Measurements from ENCODE around the gene MIOX. TPM values are rescaled to one million over a fixed set of nuclear protein-coding genes. Genes with fewer than 3 reads are reported as not detected.
A peak's percentile ranks its signal among the peaks of the same experiment; 100 is the strongest.

MIOX gene
- total and polyA plus RNA-seq, 2 donors (not counting 3 experiments of a cell fraction or from before 2014, with no cell fraction given), result not detected

GRCh38 chr22:50481440-50482106 lies 5.1 kb upstream of the MIOX start, which contains the start of gene ADM2:
TSS of gene ADM2 (plus strand) at chr22:50481543. CDS start at chr22:50481848, 305 bp downstream.
- H3K79me2 ChIP-seq (ENCODE audit: control insufficient read depth, insufficient read depth, low read length), result no peaks in the 10 kb centered on the region
- BruUV-seq (replicated peaks), result no TSS peak
- H4K20me1 ChIP-seq (replicated peaks; ENCODE audit: control insufficient read depth, extremely low read depth, insufficient read depth, low read length), result no peaks in the 10 kb centered on the region
- peak within 1 kb of the TSS in 2 of 3 experiments; percentile 22 to 31 for H3K4me3 ChIP-seq (replicated peaks in 1 of 3; ENCODE audit: insufficient read depth in 1 of 3, low read depth in 1 of 3, low read length in 3 of 3)
- POLR2A ChIA-PET, result no interaction called here
- intact Hi-C loops (cut with micrococcal nuclease), result no loop called here
- CTCF ChIA-PET, result no interaction called here
- no peak for TF ChIP-seq MYC (IDR thresholded peaks at IDR 0.05; ENCODE audit: low read depth, low read length)
- TF ChIP-seq EZH2 (IDR thresholded peaks at IDR 0.05; ENCODE audit: borderline replicate concordance, low read depth, low read length, severe bottlenecking), result no peak
- no peak for TF ChIP-seq JUN (IDR thresholded peaks at IDR 0.05; ENCODE audit: borderline replicate concordance, insufficient read depth, insufficient read length, low read depth)
- TF ChIP-seq POLR2AphosphoS5 (IDR thresholded peaks at IDR 0.05; ENCODE audit: insufficient read depth, low read depth, low read length), result no peak
- TF ChIP-seq MAX (IDR thresholded peaks at IDR 0.05; ENCODE audit: insufficient read depth, insufficient read length), result no peak
- TF ChIP-seq GATA2 (IDR thresholded peaks at IDR 0.05; ENCODE audit: insufficient read depth, insufficient read length, low read depth, low read length), result no peak
- no peak for TF ChIP-seq CTCF (IDR thresholded peaks at IDR 0.05; ENCODE audit: extremely low read depth in 1 of 2, insufficient read depth in 1 of 2, low read depth in 1 of 2, low read length in 2 of 2)
- TF ChIP-seq POLR2A (IDR thresholded peaks at IDR 0.05; ENCODE audit: low read depth, low read length), result no peak
- TF ChIP-seq FOS (IDR thresholded peaks at IDR 0.05; ENCODE audit: borderline replicate concordance, insufficient read depth, low read length), result no peak
- no peaks in the 10 kb centered on the region for H3K36me3 ChIP-seq (ENCODE audit: control insufficient read depth in 2 of 2, extremely low read depth in 1 of 2, insufficient read depth in 2 of 2, low read length in 2 of 2)
- H3K27ac ChIP-seq (ENCODE audit: insufficient read depth, low read depth, low read length), result no peak within 1 kb of the TSS
- no peaks in the 10 kb centered on the region for H3K9me3 ChIP-seq (replicated peaks; ENCODE audit: control insufficient read depth, insufficient read depth, low read length)
- dilution Hi-C loops (cut with MboI; ENCODE audit: extremely low pct_ligation_motif_present, low sequenced_read_pairs), result no loop called here
- no peaks in the 10 kb centered on the region for H3K9me1 ChIP-seq (replicated peaks; ENCODE audit: control insufficient read depth, extremely low read depth, insufficient read depth, low read length)
- peak within 1 kb of the TSS; percentile 36 for H2AFZ ChIP-seq (ENCODE audit: low read depth, low read length)
- DNase-seq (ENCODE audit: low read depth, low spot score) (no peak), FAIRE-seq (no peak)
- H3K9ac ChIP-seq (replicated peaks; ENCODE audit: extremely low read depth, insufficient read depth, low read length), result no peak within 1 kb of the TSS
- no peaks in the 10 kb centered on the region for H3K4me1 ChIP-seq (ENCODE audit: control insufficient read depth, extremely low read depth, insufficient read depth, low read length)
- H3K4me2 ChIP-seq (ENCODE audit: insufficient read depth, low read length), result peak within 1 kb of the TSS; percentile 16
- H3K27me3 ChIP-seq (ENCODE audit: control insufficient read depth in 2 of 2, insufficient read depth in 2 of 2, low read length in 2 of 2), result peaks cover 10 to 22% of the 10 kb centered on the region in 2 experiments
